ENCODE results near the gene SLC6A16.

Gene SLC6A16

GRCh38 chr19:49264258-49264657 lies 60.7 kb downstream of the SLC6A16 start:
- FAIRE-seq, result no peak

GRCh38 chr19:49261602-49262001 lies 63.4 kb downstream of the SLC6A16 start:
- no peak for FAIRE-seq

- no peak for FAIRE-seq
Measured at GRCh38 chr19:49256691-49257090, 68.3 kb downstream of the SLC6A16 start.

- no peak for FAIRE-seq
Measured at GRCh38 chr19:49255674-49256073, 69.3 kb downstream of the SLC6A16 start.

- FAIRE-seq, result no peak
Measured at GRCh38 chr19:49249933-49250332, 75.1 kb downstream of the SLC6A16 start.

GRCh38 chr19:49247676-49248075 lies 77.3 kb downstream of the SLC6A16 start:
- no peak for FAIRE-seq

GRCh38 chr19:49244256-49244655 lies 80.7 kb downstream of the SLC6A16 start:
- FAIRE-seq, result no peak

GRCh38 chr19:49243726-49244125 lies 81.3 kb downstream of the SLC6A16 start:
- FAIRE-seq, result no peak

GRCh38 chr19:49243129-49243528 lies 81.9 kb downstream of the SLC6A16 start:
- FAIRE-seq, result no peak

- no peak for FAIRE-seq
Measured at GRCh38 chr19:49241769-49242168, 83.2 kb downstream of the SLC6A16 start.
